NCI-H69 (cell line): ENCODE results near the gene DHRS1.

Experiments used
- DNase-seq: peaks from one replicate; lab custom pipeline; 2025; lab: John Stamatoyannopoulos, UW

Gene DHRS1

DNA sequence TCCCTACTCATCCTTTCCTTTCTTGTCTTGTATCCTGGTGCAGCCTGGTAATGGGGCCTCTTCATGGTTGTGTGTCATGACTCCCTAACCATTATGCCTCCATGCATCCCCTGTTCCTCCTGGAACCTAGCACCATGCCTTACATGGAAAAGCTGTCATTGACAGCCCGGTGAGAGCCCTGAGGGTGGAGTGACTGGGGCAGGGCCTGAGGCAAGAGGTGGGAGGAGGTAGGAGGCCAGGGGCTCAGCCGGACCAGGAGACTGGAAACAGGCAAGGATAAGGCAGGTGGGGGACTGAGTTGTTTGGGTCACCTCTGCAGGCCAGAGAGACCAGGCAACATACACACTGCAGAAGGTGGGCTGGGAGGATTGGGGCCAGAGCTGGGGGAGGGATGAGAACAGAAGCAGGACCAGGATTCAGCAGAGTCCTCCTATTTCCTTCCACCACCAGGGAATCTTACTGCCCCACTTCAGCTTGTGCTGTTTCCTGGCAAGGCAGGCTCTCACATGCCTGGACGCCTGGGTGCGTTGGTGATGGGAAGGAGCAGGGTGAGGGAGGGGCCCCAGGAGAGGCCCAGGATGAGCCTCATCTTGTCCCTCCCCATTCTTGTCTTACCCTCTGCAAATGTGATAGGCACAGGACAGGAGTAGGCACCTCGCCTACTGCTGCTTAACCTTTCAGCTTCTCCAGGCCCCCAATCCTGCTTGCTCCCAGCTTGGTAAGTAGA lies 10.1 kb upstream of the DHRS1 start, which contains the start of gene LTB4R2:
LTB4R2 (plus strand) TSS at position 603 of the 727 bp plus-strand sequence. CDS start 525 bp downstream, outside the sequence.
- DNase-seq: peak; percentile 46

- no peak for DNase-seq
These were observed 9.0 kb upstream of the DHRS1 start for GRCh38 chr14:24308342-24309124.

DNA sequence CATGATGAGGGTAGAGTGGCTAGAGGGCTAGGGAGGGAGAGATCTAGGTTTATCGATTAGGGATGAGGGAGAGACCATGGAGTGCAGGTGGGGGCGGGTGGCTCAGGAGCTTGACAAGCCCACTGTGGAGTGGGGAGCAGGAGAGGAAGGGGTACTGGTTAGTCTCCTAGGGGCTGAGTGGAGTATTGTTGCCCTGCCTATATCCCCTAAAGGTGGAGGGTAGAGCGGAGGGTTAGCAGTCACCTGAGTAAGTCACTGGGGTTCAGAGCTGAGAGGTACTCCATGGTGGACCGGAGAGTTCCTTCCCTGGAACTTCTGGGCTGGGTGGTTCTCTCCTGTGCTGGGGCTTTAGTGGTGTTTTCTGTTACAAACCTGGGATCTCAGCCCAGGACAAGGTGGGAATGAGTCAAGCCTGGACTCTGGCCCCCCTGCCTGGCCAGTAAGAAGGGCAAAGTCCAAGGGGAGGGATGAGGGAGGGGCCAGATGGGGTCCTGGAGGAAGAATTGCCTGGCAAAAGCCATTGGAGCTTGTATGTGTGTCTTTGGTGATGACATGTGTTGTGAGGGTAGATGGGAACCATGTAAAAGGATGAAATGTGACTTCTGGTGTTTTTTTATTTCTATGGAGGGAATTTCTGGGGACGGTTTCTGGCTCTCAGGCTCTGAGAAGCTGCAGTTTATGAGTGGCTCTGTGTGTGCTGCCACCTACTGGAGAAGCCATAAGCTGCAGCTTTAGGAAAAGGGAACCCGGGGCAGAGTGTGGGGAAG lies 8.2 kb upstream of the DHRS1 start, which contains the start of gene CIDEB:
CIDEB (minus strand) TSS at position 403 of the 767 bp plus-strand sequence; CDS start at position 284, 119 bp downstream.
- DNase-seq: peak; percentile 62

GRCh38 chr14:24307156-24307574 lies 7.6 kb upstream of the DHRS1 start:
- DNase-seq: no peak

- DNase-seq: no peak
These were observed 4.4 kb upstream of the DHRS1 start for GRCh38 chr14:24304019-24304387.

- no peak for DNase-seq
These were observed 873 bp upstream of the DHRS1 start for GRCh38 chr14:24300326-24300980.

GRCh38 chr14:24298892-24299254 lies 707 bp downstream of the DHRS1 start:
- DNase-seq: peak; percentile 67

DNA sequence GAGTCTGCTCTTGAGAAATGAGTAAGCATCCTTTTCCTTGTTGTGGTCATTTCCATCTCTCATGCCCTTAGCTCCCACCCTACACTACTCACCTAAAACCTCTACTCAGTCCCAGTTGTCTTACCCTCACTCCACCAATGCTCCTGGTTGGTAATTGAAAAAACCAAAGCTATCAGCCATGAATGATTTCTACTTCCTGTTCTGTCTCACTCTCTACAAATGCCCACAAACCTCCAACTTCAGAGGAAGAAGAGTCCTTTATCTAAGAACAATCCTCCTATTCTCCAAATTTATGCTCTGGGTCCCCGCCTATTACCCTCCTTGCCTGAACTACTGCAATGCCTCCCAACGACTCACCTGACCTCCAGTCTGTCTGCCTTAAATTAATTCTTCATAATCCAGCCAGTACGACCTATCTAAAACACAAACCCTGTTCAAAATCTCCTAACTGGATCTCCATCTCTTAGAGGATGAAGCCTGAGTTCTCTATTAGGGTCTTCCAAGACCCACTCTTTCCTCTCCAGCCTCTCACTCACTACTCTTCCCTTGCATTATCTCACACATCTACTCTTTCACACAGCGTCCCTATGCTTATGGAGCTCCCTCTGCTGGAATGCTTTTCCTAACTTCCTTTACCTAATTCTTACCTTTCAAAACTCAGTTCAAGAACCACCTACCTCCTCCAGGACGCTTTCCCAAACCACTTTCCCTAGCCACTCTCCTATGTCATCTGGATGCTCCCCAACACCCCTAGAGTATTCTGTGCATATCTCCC lies 2.2 kb downstream of the DHRS1 start:
- DNase-seq: peak; percentile 76

- DNase-seq: peak; percentile 72
These were observed 3.0 kb downstream of the DHRS1 start for GRCh38 chr14:24296341-24297157.

- no peak for DNase-seq
These were observed 6.1 kb downstream of the DHRS1 start for GRCh38 chr14:24293525-24293924.

GRCh38 chr14:24292118-24292807 lies 7.3 kb downstream of the DHRS1 start:
- DNase-seq: no peak

DNA sequence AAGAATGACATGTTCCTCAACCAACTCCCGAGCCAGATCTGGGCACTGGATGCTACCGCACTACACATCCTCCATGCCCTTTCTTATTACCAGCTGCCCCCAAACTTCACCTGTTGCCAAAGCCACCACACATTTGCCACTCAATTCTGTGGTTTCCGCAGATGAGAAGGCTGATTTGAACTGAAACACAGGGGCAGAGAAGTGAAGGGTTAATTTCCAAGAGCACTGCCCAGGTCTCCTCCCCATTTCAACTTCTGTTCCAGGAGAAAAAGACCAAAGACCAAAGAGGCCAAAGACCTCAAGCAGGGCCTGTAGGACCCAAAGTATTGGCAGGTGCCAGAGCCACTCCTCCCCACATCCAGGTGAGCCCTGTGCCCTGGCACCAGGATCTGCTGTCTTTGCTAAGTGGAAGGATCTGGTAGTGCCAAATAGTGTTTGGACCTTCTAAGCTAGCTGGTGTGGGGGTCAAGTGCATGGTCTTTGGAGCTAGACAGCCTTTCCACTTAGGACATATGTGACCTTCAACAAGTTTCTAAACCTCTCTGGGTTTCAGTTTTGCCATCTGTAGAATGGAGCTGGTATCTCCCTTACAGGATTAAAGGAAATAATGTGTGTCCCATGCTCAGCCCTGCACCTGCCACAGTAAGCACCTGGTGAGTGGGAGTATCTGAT lies 8.0 kb downstream of the DHRS1 start:
- DNase-seq: no peak

DNA sequence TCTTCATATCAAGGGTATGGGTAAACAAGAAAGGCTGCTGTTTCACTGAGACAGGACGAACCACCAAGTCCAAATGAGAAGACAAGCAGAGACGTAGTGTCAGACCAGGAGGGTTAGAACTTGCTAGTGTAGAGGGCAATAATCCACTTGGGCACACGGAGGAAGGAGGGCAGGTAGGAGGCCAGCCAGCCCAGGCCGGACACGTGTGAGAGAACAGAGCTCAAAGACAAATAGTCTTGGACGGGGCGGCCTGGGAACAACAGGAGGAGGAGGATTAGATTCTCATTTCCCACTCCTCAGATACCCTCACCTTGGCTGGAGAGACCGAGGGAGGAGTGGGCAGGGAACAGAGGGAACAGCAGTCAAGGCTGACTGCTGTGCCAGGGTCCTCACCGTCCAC lies 8.8 kb downstream of the DHRS1 start:
- DNase-seq: no peak

DNA sequence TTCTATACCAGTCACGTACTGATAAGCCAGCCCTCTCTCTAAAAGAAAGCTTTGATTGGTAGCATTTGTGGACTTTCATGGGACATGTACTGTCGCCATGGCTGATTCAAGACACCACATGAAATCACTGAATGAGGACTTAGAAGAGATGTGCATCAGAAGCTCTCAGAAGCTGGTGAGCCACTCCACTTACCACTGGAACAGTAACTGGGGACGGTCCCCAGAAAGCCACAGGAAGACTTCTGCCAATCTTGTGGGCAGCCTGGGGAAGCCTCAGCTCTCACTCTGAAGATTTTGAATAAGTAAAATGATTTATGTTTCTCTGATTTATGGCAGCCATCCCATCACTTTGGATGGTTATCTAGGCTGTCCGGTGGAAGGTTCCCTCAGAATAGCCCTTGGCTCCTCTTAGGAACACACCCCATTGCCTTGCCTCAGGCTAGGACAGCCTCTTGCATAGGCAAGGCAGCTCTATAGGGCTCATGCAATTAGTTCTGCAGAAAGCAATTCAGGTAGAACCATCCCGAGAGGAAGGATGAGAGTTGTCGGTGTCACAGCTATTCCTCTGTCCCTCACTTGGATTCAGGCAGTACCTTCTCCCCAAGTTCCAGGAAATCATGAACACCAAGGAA lies 9.8 kb downstream of the DHRS1 start:
- DNase-seq: no peak

DNA sequence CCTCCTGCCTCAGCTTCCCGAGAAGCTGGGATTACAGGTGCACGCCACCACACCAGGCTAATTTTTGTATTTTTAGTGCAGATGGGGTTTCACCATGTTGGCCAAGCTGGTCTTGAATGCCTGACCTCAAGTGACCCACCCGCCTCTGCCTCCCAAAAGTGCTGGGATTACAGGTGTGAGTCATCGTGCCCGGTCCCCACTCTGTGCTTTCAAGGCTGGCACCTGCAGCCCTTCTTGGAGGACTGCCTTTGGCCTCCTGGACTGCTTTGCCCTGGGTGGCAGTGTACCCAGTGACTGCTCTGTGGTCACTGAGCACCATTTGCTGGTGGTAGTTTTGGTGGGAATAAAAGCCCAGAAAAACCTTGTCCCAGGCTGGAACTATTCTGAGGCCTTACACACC lies 12.6 kb downstream of the DHRS1 start:
- DNase-seq: no peak

DNA sequence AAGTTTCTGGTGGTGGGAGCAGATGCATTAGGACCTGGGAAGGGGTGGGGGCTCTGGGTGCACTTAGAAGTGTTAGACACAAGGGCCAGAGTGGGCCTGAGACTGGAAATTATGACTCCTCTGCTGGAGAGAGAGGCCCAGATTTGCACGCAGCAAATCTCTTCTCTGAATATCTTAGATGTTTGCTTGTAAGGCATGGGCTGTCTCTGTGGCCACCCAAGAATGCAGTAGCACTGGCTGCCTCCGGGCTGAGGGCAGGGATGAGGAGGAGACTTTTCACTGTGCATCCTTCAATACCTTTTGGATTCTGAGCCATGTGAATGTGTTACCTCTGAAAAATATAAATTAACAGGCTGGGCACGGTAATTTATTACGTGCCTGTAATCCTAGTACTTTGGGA lies 14.2 kb downstream of the DHRS1 start:
- no peak for DNase-seq

DNA sequence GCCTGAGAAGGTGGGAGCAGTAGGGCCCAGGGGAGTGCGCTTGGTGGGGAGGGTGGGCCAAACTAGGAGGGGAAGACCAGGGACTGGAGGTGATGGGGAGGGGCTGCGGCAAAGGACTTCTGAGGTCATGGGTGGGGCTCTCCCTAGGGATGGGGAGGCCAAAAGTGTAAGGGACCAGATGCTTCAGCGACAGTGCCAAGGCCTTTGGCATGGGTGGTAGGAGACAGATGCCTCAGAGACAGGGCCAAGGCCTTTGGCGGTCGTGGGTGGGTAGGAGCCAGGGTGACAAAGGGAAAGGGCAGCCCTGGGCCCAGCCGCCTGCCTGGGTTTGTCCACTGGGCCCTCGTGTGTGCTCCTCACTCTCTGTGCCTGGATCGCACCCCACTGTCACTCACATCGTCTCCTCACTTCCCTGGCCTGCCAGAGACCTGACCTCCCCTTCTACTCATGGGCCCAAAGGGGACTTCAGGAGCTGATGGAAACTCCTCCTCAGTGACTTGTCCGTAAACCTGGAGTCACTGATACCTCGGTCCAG lies 15.0 kb downstream of the DHRS1 start:
- DNase-seq: no peak

GRCh38 chr14:24283796-24284460 lies 15.7 kb downstream of the DHRS1 start:
- no peak for DNase-seq
